Stimulated activated CD4-positive, alpha-beta T cell treated with anti-CD3 and anti-CD28 coated beads, Interleukin-2, amount 100 ng/mL, for 48 hours (primary cell): Measurements from ENCODE around the gene C2CD2.

Experiments
- DNase-seq, 2 donors: peaks; one replicate each; pipeline ENCODE4 v3.0.0-alpha.2; 2020

The C2CD2 gene

GRCh38 chr21:41861255-41861654 is 92.6 kb downstream of the C2CD2 start:
- no peak for DNase-seq

GRCh38 chr21:41859297-41859980 is 94.4 kb downstream of the C2CD2 start:
- no peak for DNase-seq

GRCh38 chr21:41858466-41859296 is 95.1 kb downstream of the C2CD2 start:
- no peak for DNase-seq

- DNase-seq = no peak
Measured at GRCh38 chr21:41857771-41858300, 96.0 kb downstream of the C2CD2 start.

GRCh38 chr21:41856572-41856971 is 97.2 kb downstream of the C2CD2 start:
- no peak for DNase-seq

GRCh38 chr21:41854426-41854995 is 99.3 kb downstream of the C2CD2 start:
- DNase-seq = no peak

GRCh38 chr21:41852929-41853320 is 100.9 kb downstream of the C2CD2 start:
- DNase-seq = no peak

- DNase-seq = no peak
Measured at GRCh38 chr21:41852151-41852928, 101.5 kb downstream of the C2CD2 start.

- DNase-seq = no peak
Measured at GRCh38 chr21:41851090-41851790, 102.6 kb downstream of the C2CD2 start.

- DNase-seq = no peak
Measured at GRCh38 chr21:41850085-41850484, 103.7 kb downstream of the C2CD2 start.

GRCh38 chr21:41848958-41849580 is 104.7 kb downstream of the C2CD2 start:
- DNase-seq = no peak

- DNase-seq = no peak
Measured at GRCh38 chr21:41848533-41848932, 105.3 kb downstream of the C2CD2 start.

GRCh38 chr21:41847066-41847804 is 106.6 kb downstream of the C2CD2 start:
- no peak for DNase-seq

- no peak for DNase-seq
Measured at GRCh38 chr21:41846536-41846935, 107.3 kb downstream of the C2CD2 start.

GRCh38 chr21:41846033-41846317 is 107.8 kb downstream of the C2CD2 start:
- DNase-seq = no peak

GRCh38 chr21:41845310-41846032 is 108.3 kb downstream of the C2CD2 start:
- DNase-seq = no peak

GRCh38 chr21:41843584-41843983 is 110.2 kb downstream of the C2CD2 start:
- DNase-seq = no peak

- no peak for DNase-seq
Measured at GRCh38 chr21:41840880-41841279, 112.9 kb downstream of the C2CD2 start.

GRCh38 chr21:41839387-41840000 is 114.3 kb downstream of the C2CD2 start:
- DNase-seq = no peak

- DNase-seq = no peak
Measured at GRCh38 chr21:41837756-41838297, 116.0 kb downstream of the C2CD2 start.
